A673 (cell line): ENCODE data around the gene GPR156. TPM values are rescaled to one million over a fixed set of nuclear protein-coding genes. Genes with fewer than 3 reads are reported as not detected.
"Not testable (repeated sequence)": the region's sequence is repeated elsewhere in the genome, so short reads cannot be mapped to it uniquely, and the experiment has no call there.

Experiments used
- BruUV-seq: library from RNA; stranded (reverse); fragments of 400-500 nt; replicated peaks from 2 replicates; lab custom pipeline; 2021; lab: Mats Ljungman, UMichigan
- CTCF ChIA-PET: fragments of 300-600 bp; sonication (Branson Sonifier 250); formaldehyde crosslinking; loops from one replicate; lab custom pipeline; 2022; ENCODE audit warnings: antibody characterized with exemption; lab: Charles Lee
- POLR2A ChIA-PET: fragments of 300-600 bp; sonication (Branson Sonifier 250); formaldehyde crosslinking; loops from one replicate; lab custom pipeline; 2022; ENCODE audit warnings: antibody characterized with exemption; ENCODE audit not compliant: low non-redundant PET; lab: Charles Lee
- DNase-seq: peaks from one replicate; pipeline ENCODE4 v3.0.0-alpha.2; 2015; ENCODE audit warnings: low spot score
- H3K27ac ChIP-seq: fragments of 200-600 bp; sonication (generic); 2 replicates; pipeline ENCODE4 v1.5.1; 2016; ENCODE audit warnings: mixed run types, low read depth, mild to moderate bottlenecking, mixed read lengths, antibody characterized with exemption, low read length; ENCODE audit not compliant: poor library complexity, severe bottlenecking
- H3K27me3 ChIP-seq: fragments of 200-600 bp; sonication (generic); replicated peaks from 2 replicates; pipeline ENCODE4 v1.6.1; 2017; ENCODE audit warnings: mixed run types, low read depth, mild to moderate bottlenecking, mixed read lengths, antibody characterized with exemption, low read length; ENCODE audit not compliant: insufficient read depth, poor library complexity
- H3K36me3 ChIP-seq: fragments of 200-600 bp; sonication (generic); 2 replicates; pipeline ENCODE4 v1.6.1; 2016; ENCODE audit warnings: mixed run types, mild to moderate bottlenecking, mixed read lengths, antibody characterized with exemption, low read length; ENCODE audit not compliant: insufficient read depth, poor library complexity, severe bottlenecking
- H3K4me1 ChIP-seq: fragments of 200-600 bp; sonication (generic); 2 replicates; pipeline ENCODE4 v1.6.1; 2017; ENCODE audit warnings: mixed run types, mild to moderate bottlenecking, mixed read lengths, antibody characterized with exemption, low read length; ENCODE audit not compliant: insufficient read depth, poor library complexity, severe bottlenecking
- H3K4me3 ChIP-seq: fragments of 200-600 bp; sonication (generic); 2 replicates; pipeline ENCODE4 v1.5.1; 2016; ENCODE audit warnings: low read depth, mixed run types, mild to moderate bottlenecking, mixed read lengths, low read length; ENCODE audit not compliant: poor library complexity, severe bottlenecking
- H3K9me3 ChIP-seq: fragments of 200-600 bp; sonication (generic); 2 replicates; pipeline ENCODE4 v1.6.1; 2016; ENCODE audit warnings: mixed run types, low read depth, mild to moderate bottlenecking, mixed read lengths, antibody characterized with exemption, low read length; ENCODE audit not compliant: poor library complexity, severe bottlenecking
- CTCF ChIP-seq: fragments of 300-800, 200-600 bp; sonication (generic); conservative IDR thresholded peaks from 2 replicates; pipeline ENCODE4 v1.5.1; 2017; ENCODE audit warnings: low read depth, mild to moderate bottlenecking, antibody characterized with exemption, low read length, moderate library complexity, mixed read lengths
- EZH2 ChIP-seq: fragments of 200-600 bp; sonication (generic); IDR thresholded peaks from 2 replicates; pipeline ENCODE4 v1.6.1; 2017; ENCODE audit warnings: borderline replicate concordance, low read depth, mild to moderate bottlenecking, mixed read lengths, antibody characterized with exemption, low read length; ENCODE audit not compliant: poor library complexity, severe bottlenecking
- intact Hi-C: fragments of 100-400 bp; cut with micrococcal nuclease; formaldehyde crosslinking; loops from one replicate; pipeline ENCODE4 v1.10.0; 2022; ENCODE audit not compliant: unreplicated experiment
- total RNA-seq: library from RNA; stranded (reverse); gene quantifications from 2 replicates; pipeline ENCODE4 v1.2.3, GENCODE V29; 2021

GPR156 gene
- total RNA-seq, 1 experiment from 2014 or later, result 0.62 TPM

GRCh38 chr3:120224237-120224636 lies 60.8 kb downstream of the GPR156 start:
- no peak for TF ChIP-seq EZH2
- TF ChIP-seq CTCF, result no peak
- DNase-seq, result no peak
- Histone ChIP-seq H3K9me3 (no peaks in the 10 kb centered on the region), H3K4me3 (no peak overlapping the region), H3K27me3 (no peaks in the 10 kb centered on the region), H3K27ac (no peak overlapping the region), H3K36me3 (no peaks in the 10 kb centered on the region), H3K4me1 (no peaks in the 10 kb centered on the region)
- no TSS peak for BruUV-seq
- ChIA-PET POLR2A (no interaction called here), CTCF (no interaction called here)
- intact Hi-C loops, result no loop called here

GRCh38 chr3:120218981-120219380 lies 66.0 kb downstream of the GPR156 start:
- no TSS peak for BruUV-seq
- intact Hi-C loops, result no loop called here
- CTCF ChIA-PET, result no interaction called here
- Histone ChIP-seq H3K4me3 (no peak overlapping the region), H3K27ac (no peak overlapping the region), H3K27me3 (no peaks in the 10 kb centered on the region), H3K4me1 (peaks cover 14% of the 10 kb centered on the region), H3K36me3 (no peaks in the 10 kb centered on the region), H3K9me3 (no peaks in the 10 kb centered on the region)
- no peak for DNase-seq
- TF ChIP-seq EZH2, result no peak
- TF ChIP-seq CTCF, result no peak
- POLR2A ChIA-PET, result no interaction called here

GRCh38 chr3:120216633-120217032 lies 68.4 kb downstream of the GPR156 start:
- BruUV-seq, POLR2A ChIA-PET, H3K4me3 ChIP-seq, H3K27ac ChIP-seq, H3K36me3 ChIP-seq, DNase-seq, CTCF ChIA-PET, H3K9me3 ChIP-seq, intact Hi-C loops, H3K27me3 ChIP-seq: not testable (repeated sequence)
- peaks cover 24% of the 10 kb centered on the region for H3K4me1 ChIP-seq

GRCh38 chr3:120214176-120214575 lies 70.8 kb downstream of the GPR156 start:
- ChIA-PET CTCF (no interaction called here), POLR2A (no interaction called here)
- Histone ChIP-seq H3K27me3 (no peaks in the 10 kb centered on the region), H3K9me3 (no peaks in the 10 kb centered on the region), H3K27ac (no peak overlapping the region), H3K4me3 (no peak overlapping the region), H3K36me3 (no peaks in the 10 kb centered on the region), H3K4me1 (peaks cover 37% of the 10 kb centered on the region)
- BruUV-seq, result no TSS peak
- no peak for TF ChIP-seq EZH2
- no peak for TF ChIP-seq CTCF
- intact Hi-C loops, result no loop called here
- DNase-seq, result peak; percentile 31
